CD4-positive, CD25-positive, alpha-beta regulatory T cell (primary cell): ENCODE measurements around the gene TUBGCP6. TPM values are rescaled to one million over a fixed set of nuclear protein-coding genes. Genes with fewer than 3 reads are reported as not detected.

Experiments used
- ATAC-seq, 2 donors: fragments of 150-1000 bp; cut with Tn5 transposase; one replicate each; pipeline ENCODE4 v1.10.0; 2021; ENCODE audit warnings: low read depth in 2 of 2, moderate number of reproducible peaks in 2 of 2, moderate library complexity in 1 of 2
- DNase-seq, 3 donors: peaks; one replicate each; pipeline versions ENCODE4 v3.0.0 to v3.0.0-alpha.2; 2012 to 2022; ENCODE audit warnings: mixed read lengths in 1 of 3
- H3K27ac ChIP-seq: one replicate; pipeline ENCODE4 v1.7.0; 2013; ENCODE audit warnings: mild to moderate bottlenecking, low read length; ENCODE audit not compliant: insufficient read depth, poor library complexity, severe bottlenecking
- H3K27me3 ChIP-seq: one replicate; pipeline ENCODE4 v1.7.0; 2013; ENCODE audit warnings: low read length; ENCODE audit not compliant: control insufficient read depth, insufficient read depth
- H3K36me3 ChIP-seq: one replicate; pipeline ENCODE4 v1.7.0; 2013; ENCODE audit warnings: mild to moderate bottlenecking, low read length, moderate library complexity; ENCODE audit not compliant: control insufficient read depth, insufficient read depth
- H3K4me1 ChIP-seq: 2 replicates; pipeline ENCODE4 v1.7.0; 2013; ENCODE audit warnings: mild to moderate bottlenecking, low read length; ENCODE audit not compliant: insufficient read depth, control insufficient read depth, poor library complexity, severe bottlenecking
- H3K4me3 ChIP-seq: one replicate; pipeline ENCODE4 v1.7.0; 2013; ENCODE audit warnings: low read depth, mild to moderate bottlenecking, low read length, moderate library complexity
- H3K9me3 ChIP-seq, 2 experiments: 1 replicate in 1 of 2; 2 replicates in 1 of 2; pipeline ENCODE4 v1.7.0; 2013; ENCODE audit warnings: low read length in 2 of 2, mild to moderate bottlenecking in 1 of 2, moderate library complexity in 1 of 2; ENCODE audit not compliant: control insufficient read depth in 2 of 2
- H3K27ac Mint-ChIP-seq, 3 donors: one replicate each; pipeline ENCODE4 v1.8.0; 2020 to 2022; ENCODE audit warnings: mild to moderate bottlenecking in 3 of 3, mixed read lengths in 3 of 3, moderate library complexity in 2 of 3
- H3K27me3 Mint-ChIP-seq: one replicate; pipeline ENCODE4 v1.8.0; 2022; ENCODE audit warnings: mild to moderate bottlenecking, mixed read lengths
- H3K36me3 Mint-ChIP-seq: one replicate; pipeline ENCODE4 v1.8.0; 2020; ENCODE audit warnings: mixed read lengths
- H3K4me1 Mint-ChIP-seq, 4 donors: one replicate each; pipeline ENCODE4 v1.8.0; 2020 to 2022; ENCODE audit warnings: mixed read lengths in 4 of 4, mild to moderate bottlenecking in 1 of 4
- H3K4me3 Mint-ChIP-seq, 4 donors: one replicate each; pipeline ENCODE4 v1.8.0; 2020 to 2022; ENCODE audit warnings: mild to moderate bottlenecking in 4 of 4, mixed read lengths in 4 of 4, moderate library complexity in 3 of 4
- H3K9me3 Mint-ChIP-seq, 7 donors: one replicate each; pipeline ENCODE4 v1.8.0; 2020 to 2022; ENCODE audit warnings: mixed read lengths in 7 of 7, mild to moderate bottlenecking in 3 of 7, moderate library complexity in 2 of 7
- polyA plus RNA-seq, 4 donors: library from polyadenylated mRNA; unstranded; fragments of 300-500 nt; fragmentation: Illumina TruSeq; gene quantifications; one replicate each; pipeline ENCODE4 v1.2.3, GENCODE V29; 2021
- total RNA-seq: library from RNA; stranded (reverse); gene quantifications from one replicate; pipeline ENCODE4 v1.2.3, GENCODE V29; 2022

Gene TUBGCP6
- total and polyA plus RNA-seq, 5 donors from 2014 or later: 14.0 to 132 (median 14.2) TPM

DNA sequence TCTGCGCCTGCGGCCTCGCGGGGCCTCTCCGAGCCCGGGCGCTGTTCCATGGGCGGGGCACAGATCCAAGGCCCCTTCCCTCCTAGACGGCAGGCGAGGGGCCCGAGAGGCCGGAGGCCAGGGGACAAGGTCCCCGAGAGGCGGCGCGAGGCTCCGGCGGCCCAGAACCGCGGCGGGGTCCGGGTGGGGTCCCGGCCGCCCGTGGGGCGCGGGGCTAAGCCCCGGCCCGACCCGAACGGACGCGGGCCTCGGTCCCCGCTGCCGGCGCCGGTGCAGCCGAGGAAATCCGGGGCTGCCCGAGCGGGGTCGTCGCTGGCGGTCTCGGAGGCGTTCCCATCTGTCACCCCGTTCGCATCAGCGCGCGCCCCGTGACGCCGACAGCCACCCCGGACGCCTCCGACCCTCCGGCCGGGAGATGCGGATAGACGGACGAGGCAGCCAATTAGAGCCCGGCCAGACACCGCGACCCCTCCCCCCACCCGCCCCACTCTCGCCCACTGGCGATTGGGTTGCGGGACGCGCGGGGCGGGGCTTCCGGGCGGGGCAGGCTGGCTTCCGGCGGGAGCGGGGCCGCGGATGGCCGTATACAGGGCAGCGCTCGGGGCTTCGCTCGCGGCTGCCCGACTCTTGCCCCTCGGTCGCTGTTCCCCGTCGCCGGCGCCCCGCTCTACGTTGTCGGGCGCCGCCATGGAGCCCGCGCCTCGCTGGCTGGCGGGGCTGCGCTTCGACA lies 44.2 kb downstream of the TUBGCP6 start, which contains the start of gene SELENOO:
TSS of gene SELENOO (plus strand) at position 551 of the 730 bp plus-strand sequence. CDS start at position 577, 26 bp downstream.
- H3K9me3 ChIP-seq: no peaks in the 10 kb centered on the region
- peak within 1 kb of the TSS; percentile 61 for H3K27ac ChIP-seq
- Mint-ChIP-seq H3K27ac (peak within 1 kb of the TSS in 2 of 3 donors; percentile 86), H3K4me3 (peak within 1 kb of the TSS; percentile 81 to 90 (median 88)), H3K9me3 (no peaks in the 10 kb centered on the region), H3K36me3 (peaks cover 8% of the 10 kb centered on the region), H3K4me1 (peaks cover 0 to 40% (median 21%) of the 10 kb centered on the region in 4 donors), H3K27me3 (no peaks in the 10 kb centered on the region)
- peaks cover 24% of the 10 kb centered on the region for H3K4me1 ChIP-seq
- DNase-seq: peak; percentile 87 to 93 (median 88)
- peak; percentile 90 to 92 for ATAC-seq
- peak within 1 kb of the TSS; percentile 41 for H3K4me3 ChIP-seq
- H3K27me3 ChIP-seq: no peaks in the 10 kb centered on the region
- H3K36me3 ChIP-seq: peaks cover 10% of the 10 kb centered on the region

DNA sequence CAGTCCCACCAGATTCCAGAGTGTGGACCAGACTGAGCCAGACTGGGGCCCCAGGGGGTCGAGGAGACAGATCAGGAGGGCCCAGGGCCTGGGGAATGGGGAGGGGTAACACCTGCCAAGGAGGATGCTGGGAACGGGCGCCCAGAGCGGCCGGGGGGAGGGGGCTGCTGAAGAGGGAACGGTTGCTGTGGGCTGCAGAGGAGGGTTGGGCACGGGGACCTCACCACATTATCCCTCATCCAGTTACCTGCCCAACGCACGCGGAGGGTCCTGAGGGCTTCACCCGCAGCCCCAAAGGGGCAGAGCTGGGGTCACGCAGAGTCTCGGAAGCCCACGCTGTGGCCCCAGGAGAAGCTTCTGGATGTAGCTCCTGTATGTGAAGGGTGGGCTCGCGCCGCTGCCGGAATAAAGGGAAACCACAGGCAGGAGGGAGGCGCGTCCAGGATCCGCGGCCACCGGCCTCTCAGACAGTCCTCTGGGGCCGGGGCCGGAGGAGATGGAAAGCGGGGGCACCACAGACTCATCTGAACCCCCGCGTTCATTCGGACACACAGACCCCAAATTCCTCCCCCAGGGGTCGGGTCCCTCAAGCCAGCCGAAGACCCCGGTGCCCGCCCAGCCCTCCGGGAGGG lies 44.9 kb downstream of the TUBGCP6 start:
- H3K27ac Mint-ChIP-seq: peak overlapping the region in 1 of 3 donors; percentile 25
- H3K9me3 Mint-ChIP-seq: no peaks in the 10 kb centered on the region
- H3K9me3 ChIP-seq: no peaks in the 10 kb centered on the region
- peaks cover 8% of the 10 kb centered on the region for H3K36me3 Mint-ChIP-seq
- H3K4me1 ChIP-seq: peaks cover 24% of the 10 kb centered on the region
- H3K36me3 ChIP-seq: peaks cover 15% of the 10 kb centered on the region
- peak in 1 of 3 donors; percentile 24 for DNase-seq
- H3K27ac ChIP-seq: peak overlapping the region; percentile 61
- no peaks in the 10 kb centered on the region for H3K27me3 ChIP-seq
- ATAC-seq: no peak
- peaks cover 0 to 35% (median 18%) of the 10 kb centered on the region in 4 donors for H3K4me1 Mint-ChIP-seq
- no peak overlapping the region for H3K4me3 ChIP-seq
- H3K4me3 Mint-ChIP-seq: peak overlapping the region; percentile 71 to 84 (median 72)
- H3K27me3 Mint-ChIP-seq: no peaks in the 10 kb centered on the region

DNA sequence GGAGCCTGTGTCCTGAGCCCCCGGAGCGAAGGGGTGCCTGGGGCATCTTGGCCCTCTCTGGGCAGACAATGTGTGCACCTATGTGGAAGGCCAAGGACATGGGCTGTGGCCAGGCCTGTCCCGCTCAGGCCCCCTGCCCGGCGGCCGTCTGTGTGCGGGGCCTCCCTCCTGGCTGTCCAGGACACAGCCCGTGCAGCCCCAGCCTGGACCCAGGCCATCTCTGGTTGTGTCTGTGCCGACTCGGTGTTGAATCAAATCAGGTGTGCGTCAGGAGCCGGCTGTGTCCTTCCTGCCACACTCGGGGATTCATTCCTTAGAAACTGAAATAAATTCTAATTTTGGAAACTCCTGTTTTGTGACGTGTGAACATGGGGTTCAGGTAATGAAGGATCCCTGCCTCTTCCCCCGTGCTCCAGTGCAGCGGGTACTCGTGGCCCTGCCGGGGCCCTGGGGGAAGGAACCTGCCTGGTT lies 45.5 kb downstream of the TUBGCP6 start:
- Histone ChIP-seq H3K9me3 (no peaks in the 10 kb centered on the region), H3K4me3 (no peak overlapping the region), H3K27ac (no peak overlapping the region), H3K36me3 (peaks cover 21% of the 10 kb centered on the region), H3K4me1 (peaks cover 24% of the 10 kb centered on the region), H3K27me3 (no peaks in the 10 kb centered on the region)
- Mint-ChIP-seq H3K9me3 (no peaks in the 10 kb centered on the region), H3K4me3 (peak overlapping the region; percentile 71 to 84 (median 72)), H3K4me1 (peaks cover 0 to 30% (median 14%) of the 10 kb centered on the region in 4 donors), H3K27me3 (no peaks in the 10 kb centered on the region), H3K27ac (peak overlapping the region in 1 of 3 donors; percentile 25), H3K36me3 (peaks cover 8% of the 10 kb centered on the region)
- no peak for DNase-seq
- ATAC-seq: no peak

DNA sequence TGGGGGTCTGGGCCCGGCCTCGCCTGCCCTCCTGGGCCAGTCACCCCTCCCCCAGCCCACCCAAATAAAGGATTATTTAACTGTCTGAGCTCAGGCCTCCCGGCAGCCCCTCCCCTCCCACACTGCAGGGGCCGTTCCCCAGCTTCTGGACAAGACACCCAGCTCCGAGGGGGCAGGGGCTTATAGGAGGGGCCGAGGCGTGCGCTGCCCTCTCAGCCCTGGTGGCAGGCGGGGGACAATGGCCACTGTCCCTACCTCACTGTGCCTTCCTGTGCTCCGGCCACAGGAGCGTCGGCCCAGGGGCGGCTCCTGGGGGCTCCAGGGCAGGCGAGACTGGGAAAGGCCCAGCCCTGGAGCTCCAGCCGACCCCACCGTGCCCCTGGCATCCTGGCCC lies 46.2 kb downstream of the TUBGCP6 start:
- no peak overlapping the region for H3K27ac ChIP-seq
- Mint-ChIP-seq H3K36me3 (peaks cover 4% of the 10 kb centered on the region), H3K27ac (no peak overlapping the region), H3K27me3 (no peaks in the 10 kb centered on the region), H3K4me1 (peaks cover 0 to 24% (median 10%) of the 10 kb centered on the region in 4 donors), H3K4me3 (peak overlapping the region in 1 of 4 donors; percentile 71), H3K9me3 (no peaks in the 10 kb centered on the region)
- ATAC-seq: no peak
- H3K27me3 ChIP-seq: no peaks in the 10 kb centered on the region
- no peaks in the 10 kb centered on the region for H3K9me3 ChIP-seq
- no peak overlapping the region for H3K4me3 ChIP-seq
- DNase-seq: no peak
- H3K4me1 ChIP-seq: peaks cover 28% of the 10 kb centered on the region
- peaks cover 22% of the 10 kb centered on the region for H3K36me3 ChIP-seq

DNA sequence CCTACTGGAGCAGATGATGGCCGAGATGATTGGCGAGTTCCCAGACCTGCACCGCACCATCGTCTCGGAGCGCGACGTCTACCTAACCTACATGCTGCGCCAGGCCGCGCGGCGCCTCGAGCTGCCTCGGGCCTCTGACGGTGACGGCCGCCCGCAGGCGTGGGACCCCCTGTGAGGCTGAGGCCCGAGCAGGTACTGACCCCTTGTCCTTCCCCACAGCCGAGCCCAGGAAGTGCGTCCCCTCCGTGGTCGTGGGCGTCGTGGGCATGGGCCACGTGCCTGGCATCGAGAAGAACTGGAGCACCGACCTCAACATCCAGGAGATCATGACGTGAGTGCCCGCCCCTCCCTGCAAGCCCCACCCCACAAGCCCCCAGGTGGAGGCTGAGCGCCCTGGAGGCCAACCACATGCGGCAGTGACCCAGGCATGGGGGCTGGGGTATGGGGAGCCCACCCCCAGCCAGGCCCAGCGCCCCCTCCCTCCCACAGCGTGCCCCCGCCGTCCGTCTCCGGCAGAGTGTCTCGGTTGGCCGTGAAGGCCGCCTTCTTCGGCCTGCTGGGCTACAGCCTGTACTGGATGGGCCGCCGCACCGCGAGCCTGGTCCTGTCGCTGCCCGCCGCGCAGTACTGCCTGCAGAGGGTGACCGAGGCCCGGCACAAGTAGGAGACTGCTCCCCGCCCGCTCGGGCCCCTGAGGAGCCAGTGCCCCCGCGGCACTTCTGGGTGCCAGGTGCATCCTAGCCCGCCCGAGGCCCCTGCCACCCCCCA lies 46.8 kb downstream of the TUBGCP6 start:
- Histone ChIP-seq H3K4me3 (no peak overlapping the region), H3K27ac (no peak overlapping the region), H3K36me3 (peaks cover 19% of the 10 kb centered on the region), H3K4me1 (peaks cover 33% of the 10 kb centered on the region), H3K27me3 (no peaks in the 10 kb centered on the region), H3K9me3 (no peaks in the 10 kb centered on the region)
- Mint-ChIP-seq H3K27me3 (no peaks in the 10 kb centered on the region), H3K4me3 (no peak overlapping the region), H3K27ac (no peak overlapping the region), H3K36me3 (no peaks in the 10 kb centered on the region), H3K9me3 (no peaks in the 10 kb centered on the region), H3K4me1 (peaks cover 0 to 20% (median 6%) of the 10 kb centered on the region in 4 donors)
- ATAC-seq: no peak
- no peak for DNase-seq

DNA sequence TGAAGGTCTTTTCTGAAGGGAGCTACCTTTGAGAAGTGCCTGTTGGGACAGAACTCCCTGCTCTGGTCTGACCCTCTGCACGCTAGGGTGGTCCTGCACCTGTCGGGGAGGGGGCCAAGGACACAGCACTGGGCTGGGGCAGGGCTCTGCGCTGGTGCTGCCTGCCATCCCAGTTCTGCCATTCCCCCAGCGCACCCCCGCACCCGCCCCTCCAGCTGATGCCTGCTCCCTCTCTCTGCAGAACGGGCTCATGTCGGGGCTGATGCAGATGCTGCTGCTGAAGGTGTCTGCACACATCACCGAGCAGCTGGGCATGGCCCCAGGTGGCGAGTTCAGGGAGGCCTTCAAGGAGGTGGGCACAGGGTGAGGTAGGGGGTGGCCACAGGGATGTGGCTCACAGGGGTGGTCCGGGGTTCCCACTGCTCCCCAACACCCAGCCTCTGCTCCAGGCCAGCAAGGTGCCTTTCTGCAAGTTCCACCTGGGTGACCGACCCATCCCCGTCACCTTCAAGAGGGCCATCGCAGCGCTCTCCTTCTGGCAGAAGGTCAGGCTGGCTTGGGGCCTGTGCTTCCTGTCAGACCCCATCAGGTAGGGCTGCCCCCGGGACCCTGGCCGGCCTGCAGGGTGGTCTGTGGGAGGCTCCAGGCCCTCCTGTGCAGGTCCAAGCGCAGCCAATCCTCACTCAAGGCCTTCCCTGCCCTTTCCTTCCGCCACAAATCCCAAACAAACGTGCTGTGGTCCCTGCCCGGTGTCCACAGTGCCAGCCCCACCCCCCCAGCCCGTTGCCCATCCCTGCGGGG lies 47.6 kb downstream of the TUBGCP6 start:
- DNase-seq (no peak), ATAC-seq (no peak)
- H3K4me3 ChIP-seq: no peak overlapping the region
- no peaks in the 10 kb centered on the region for H3K36me3 Mint-ChIP-seq
- peaks cover 4 to 21% (median 8%) of the 10 kb centered on the region in 4 donors for H3K4me1 Mint-ChIP-seq
- no peak overlapping the region for H3K27ac ChIP-seq
- H3K4me1 ChIP-seq: peaks cover 38% of the 10 kb centered on the region
- no peaks in the 10 kb centered on the region for H3K27me3 Mint-ChIP-seq
- no peaks in the 10 kb centered on the region for H3K9me3 Mint-ChIP-seq
- no peak overlapping the region for H3K27ac Mint-ChIP-seq
- no peaks in the 10 kb centered on the region for H3K27me3 ChIP-seq
- H3K36me3 ChIP-seq: peaks cover 19% of the 10 kb centered on the region
- H3K9me3 ChIP-seq: no peaks in the 10 kb centered on the region
- H3K4me3 Mint-ChIP-seq: peak overlapping the region in 1 of 4 donors; percentile 47

DNA sequence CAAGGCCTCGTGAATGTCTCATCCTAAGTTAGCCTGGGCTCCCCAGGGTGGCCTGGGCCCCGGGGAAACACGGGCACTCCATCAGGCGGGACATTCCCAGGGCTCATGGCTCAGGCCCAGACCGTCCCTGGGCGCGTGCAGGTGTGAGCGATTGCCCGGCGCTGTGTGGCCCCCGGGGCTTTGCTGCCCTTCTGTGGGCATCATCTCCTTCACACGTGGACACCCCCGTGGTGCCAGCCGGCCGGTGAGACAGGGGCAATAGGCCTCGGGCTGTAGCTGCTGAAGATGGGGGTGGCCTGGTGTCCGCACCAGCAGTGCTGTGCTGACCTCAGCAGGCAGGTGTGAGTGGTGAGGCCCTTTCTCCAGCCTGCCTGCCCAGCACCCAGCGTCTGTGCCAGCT lies 48.6 kb downstream of the TUBGCP6 start:
- H3K9me3 ChIP-seq: no peaks in the 10 kb centered on the region
- H3K4me3 ChIP-seq: no peak overlapping the region
- ATAC-seq (no peak), DNase-seq (no peak)
- H3K27me3 ChIP-seq: no peaks in the 10 kb centered on the region
- Mint-ChIP-seq H3K27me3 (no peaks in the 10 kb centered on the region), H3K4me3 (peak overlapping the region in 1 of 4 donors; percentile 47), H3K27ac (no peak overlapping the region), H3K9me3 (no peaks in the 10 kb centered on the region), H3K4me1 (peaks cover 4 to 25% (median 11%) of the 10 kb centered on the region in 4 donors), H3K36me3 (peaks cover 4% of the 10 kb centered on the region)
- H3K27ac ChIP-seq: no peak overlapping the region
- H3K4me1 ChIP-seq: peaks cover 39% of the 10 kb centered on the region
- H3K36me3 ChIP-seq: peaks cover 19% of the 10 kb centered on the region
